GM19467 (cell line): ENCODE measurements around the gene FDPS.

ENCODE experiments used
- ATAC-seq: cut with Tn5 transposase; IDR thresholded peaks from one replicate; pipeline ENCODE4 v1.9.1; 2021; ENCODE audit warnings: mild to moderate bottlenecking, moderate library complexity; ENCODE audit not compliant: unreplicated experiment

Gene FDPS

DNA sequence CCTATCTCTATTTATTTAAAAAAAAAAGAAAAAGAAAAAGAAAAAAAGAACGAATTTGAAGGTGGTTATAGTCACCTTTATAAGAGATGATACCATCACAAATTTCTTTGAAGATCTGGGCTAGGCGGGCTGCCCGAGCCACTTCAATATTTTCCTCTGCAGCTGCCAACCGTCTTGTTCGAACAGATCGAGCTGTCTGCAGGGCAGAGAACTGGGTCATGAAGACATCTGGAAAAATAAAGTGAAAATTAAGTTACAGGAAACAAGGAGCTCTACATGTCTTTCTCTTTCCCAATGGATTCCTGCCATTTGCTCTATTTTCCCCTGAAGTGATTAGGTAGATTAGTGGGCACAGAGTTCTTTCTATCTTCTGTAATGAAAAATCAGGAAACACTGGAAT is 44.0 kb downstream of the FDPS start:
- no peak for ATAC-seq

DNA sequence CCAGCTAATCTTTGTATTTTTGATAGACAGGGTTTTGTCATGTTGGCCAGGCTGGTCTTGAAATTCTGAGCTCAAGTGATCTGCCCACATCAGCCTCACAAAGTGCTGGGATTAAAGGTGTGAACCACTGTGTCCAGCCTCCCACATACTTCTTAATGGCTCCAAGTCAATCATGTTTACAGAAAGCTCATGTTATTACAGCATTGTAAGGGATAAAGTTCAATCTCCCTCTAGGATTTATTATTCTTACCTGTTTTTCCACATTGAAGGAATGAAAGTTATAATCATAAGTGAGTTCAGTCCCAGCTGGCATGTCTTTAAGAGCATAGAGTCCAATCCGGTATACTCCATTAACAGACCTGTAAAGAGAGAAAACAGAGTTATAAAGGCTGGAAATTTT is 51.4 kb downstream of the FDPS start:
- ATAC-seq = no peak
